ENCODE results near the gene NPM1.

DNA sequence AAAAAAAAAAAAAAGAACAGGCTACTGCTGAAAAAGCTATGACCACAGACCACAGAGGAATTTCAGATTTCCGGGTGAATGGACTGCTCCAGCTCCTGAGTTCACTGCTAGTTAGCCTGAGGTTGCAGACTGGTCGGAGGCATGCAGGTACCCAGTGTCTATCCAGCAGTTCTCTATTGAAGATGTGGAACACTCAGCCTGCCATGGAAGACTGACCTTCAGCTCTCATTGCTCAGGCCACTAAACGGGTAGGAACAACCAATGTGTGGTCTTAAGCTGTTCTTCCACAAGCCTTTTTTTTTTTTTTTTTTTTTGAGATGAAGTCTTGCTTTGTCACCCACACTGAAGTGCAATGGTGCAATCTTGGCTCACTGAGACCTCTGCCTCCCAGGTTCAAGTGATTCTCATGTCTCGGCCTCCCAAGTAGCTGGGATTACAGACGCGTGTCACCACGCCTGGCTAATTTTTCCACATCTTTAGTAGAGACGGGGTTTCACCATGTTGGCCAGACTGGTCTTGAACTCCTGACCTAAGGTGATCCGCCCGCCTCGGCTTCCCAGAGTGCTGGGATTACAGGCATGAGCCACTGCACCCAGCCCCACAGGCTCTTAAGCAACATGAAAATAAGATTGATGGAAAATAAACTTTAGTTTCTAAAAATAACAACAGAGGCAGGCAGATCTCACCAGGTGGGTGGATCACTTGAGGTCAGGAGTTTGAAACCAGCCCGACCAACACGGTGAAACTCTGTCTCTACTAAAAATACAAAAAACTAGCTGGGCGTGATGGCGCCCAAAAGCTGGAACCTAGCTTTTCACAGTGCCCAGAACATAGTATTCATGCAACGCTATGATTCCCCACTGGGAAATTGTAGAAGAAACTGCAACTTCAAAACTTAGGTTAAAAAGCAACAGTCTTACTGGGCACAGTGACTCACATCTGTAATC lies 20.0 kb upstream of the NPM1 start:
- TF ChIP-seq, protein P1, sequence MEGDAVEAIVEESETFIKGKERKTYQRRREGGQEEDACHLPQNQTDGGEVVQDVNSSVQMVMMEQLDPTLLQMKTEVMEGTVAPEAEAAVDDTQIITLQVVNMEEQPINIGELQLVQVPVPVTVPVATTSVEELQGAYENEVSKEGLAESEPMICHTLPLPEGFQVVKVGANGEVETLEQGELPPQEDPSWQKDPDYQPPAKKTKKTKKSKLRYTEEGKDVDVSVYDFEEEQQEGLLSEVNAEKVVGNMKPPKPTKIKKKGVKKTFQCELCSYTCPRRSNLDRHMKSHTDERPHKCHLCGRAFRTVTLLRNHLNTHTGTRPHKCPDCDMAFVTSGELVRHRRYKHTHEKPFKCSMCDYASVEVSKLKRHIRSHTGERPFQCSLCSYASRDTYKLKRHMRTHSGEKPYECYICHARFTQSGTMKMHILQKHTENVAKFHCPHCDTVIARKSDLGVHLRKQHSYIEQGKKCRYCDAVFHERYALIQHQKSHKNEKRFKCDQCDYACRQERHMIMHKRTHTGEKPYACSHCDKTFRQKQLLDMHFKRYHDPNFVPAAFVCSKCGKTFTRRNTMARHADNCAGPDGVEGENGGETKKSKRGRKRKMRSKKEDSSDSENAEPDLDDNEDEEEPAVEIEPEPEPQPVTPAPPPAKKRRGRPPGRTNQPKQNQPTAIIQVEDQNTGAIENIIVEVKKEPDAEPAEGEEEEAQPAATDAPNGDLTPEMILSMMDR (IDR thresholded peaks at IDR 0.05), result no peak
- no peak for TF ChIP-seq POLR2A (IDR thresholded peaks at IDR 0.05)

Data from lower leg skin (tissue), 3 donors.